Ishikawa (cell line): ENCODE data around the gene SYNE1.

ENCODE experiments used
- CEBPB ChIP-seq: IDR thresholded peaks from 2 replicates; pipeline ENCODE4 v1.6.1; 2012
- EP300 ChIP-seq: IDR thresholded peaks from 2 replicates; pipeline ENCODE4 v1.6.1; 2012; ENCODE audit warnings: borderline replicate concordance
- FOXM1 ChIP-seq: IDR thresholded peaks from 2 replicates; pipeline ENCODE4 v1.6.1; 2012; ENCODE audit warnings: low read depth, borderline replicate concordance
- RAD21 ChIP-seq: IDR thresholded peaks from 2 replicates; pipeline ENCODE4 v1.6.1; 2012; ENCODE audit warnings: low read depth
- REST ChIP-seq: IDR thresholded peaks from 2 replicates; pipeline ENCODE4 v1.6.1; 2012; ENCODE audit warnings: low read depth, mild to moderate bottlenecking
- TAF1 ChIP-seq: IDR thresholded peaks from 2 replicates; pipeline ENCODE4 v1.6.1; 2012; ENCODE audit warnings: low read depth, mild to moderate bottlenecking
- TCF12 ChIP-seq: IDR thresholded peaks from 2 replicates; pipeline ENCODE4 v1.6.1; 2012; ENCODE audit warnings: low read depth
- TEAD4 ChIP-seq: IDR thresholded peaks from 2 replicates; pipeline ENCODE4 v1.6.1; 2012
- YY1 ChIP-seq: IDR thresholded peaks from 2 replicates; pipeline ENCODE4 v1.6.1; 2012; ENCODE audit warnings: low read depth

- no peak for TF ChIP-seq TCF12
- TF ChIP-seq CEBPB = no peak
- TF ChIP-seq REST = no peak
- no peak for TF ChIP-seq YY1
- TF ChIP-seq RAD21 = no peak
- no peak for TF ChIP-seq EP300
- TF ChIP-seq FOXM1 = no peak
- no peak for TF ChIP-seq TEAD4
- TF ChIP-seq TAF1 = no peak
Observed at GRCh38 chr6:152482289-152482688, 154.9 kb downstream of the SYNE1 start.
